PC-3 (cell line): ENCODE measurements around the gene FAM184A.

Experiments used
- CTCF ChIP-seq: fragments of 300-600 bp; sonication (generic); conservative IDR thresholded peaks from 2 replicates; pipeline ENCODE4 v1.5.1; 2017; ENCODE audit warnings: antibody characterized with exemption, low read depth, mild to moderate bottlenecking, low read length
- EZH2 ChIP-seq: fragments of 300-600 bp; sonication (generic); IDR thresholded peaks from one replicate; pipeline ENCODE4 v1.6.1; 2017; ENCODE audit warnings: antibody characterized with exemption, mild to moderate bottlenecking, low read length; ENCODE audit not compliant: unreplicated experiment
- EZH2phosphoT487 ChIP-seq: fragments of 300-600 bp; sonication (generic); IDR thresholded peaks from 2 replicates; pipeline ENCODE4 v1.6.1; 2018; ENCODE audit warnings: mild to moderate bottlenecking, antibody characterized with exemption, low read length, borderline replicate concordance

DNA sequence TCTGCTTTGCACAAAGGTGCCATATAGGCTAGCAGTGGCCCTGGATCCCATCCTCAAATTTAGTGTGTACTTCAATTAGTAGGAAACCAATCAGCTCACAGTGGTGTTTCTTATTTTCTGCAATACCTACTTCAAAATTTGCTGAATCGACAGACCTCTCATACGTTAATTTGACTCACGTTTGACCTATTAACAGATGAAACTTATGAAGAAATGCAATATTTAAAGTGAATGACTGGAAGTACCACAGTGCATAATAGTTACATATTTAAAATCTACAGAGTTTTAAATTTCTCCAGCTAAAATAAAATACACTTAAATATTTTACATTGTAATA lies 95.9 kb downstream of the FAM184A start:
- TF ChIP-seq CTCF = no peak
- TF ChIP-seq EZH2 = no peak
- no peak for TF ChIP-seq EZH2phosphoT487
